ENCODE data around the gene DR1.

DR1 gene

DNA sequence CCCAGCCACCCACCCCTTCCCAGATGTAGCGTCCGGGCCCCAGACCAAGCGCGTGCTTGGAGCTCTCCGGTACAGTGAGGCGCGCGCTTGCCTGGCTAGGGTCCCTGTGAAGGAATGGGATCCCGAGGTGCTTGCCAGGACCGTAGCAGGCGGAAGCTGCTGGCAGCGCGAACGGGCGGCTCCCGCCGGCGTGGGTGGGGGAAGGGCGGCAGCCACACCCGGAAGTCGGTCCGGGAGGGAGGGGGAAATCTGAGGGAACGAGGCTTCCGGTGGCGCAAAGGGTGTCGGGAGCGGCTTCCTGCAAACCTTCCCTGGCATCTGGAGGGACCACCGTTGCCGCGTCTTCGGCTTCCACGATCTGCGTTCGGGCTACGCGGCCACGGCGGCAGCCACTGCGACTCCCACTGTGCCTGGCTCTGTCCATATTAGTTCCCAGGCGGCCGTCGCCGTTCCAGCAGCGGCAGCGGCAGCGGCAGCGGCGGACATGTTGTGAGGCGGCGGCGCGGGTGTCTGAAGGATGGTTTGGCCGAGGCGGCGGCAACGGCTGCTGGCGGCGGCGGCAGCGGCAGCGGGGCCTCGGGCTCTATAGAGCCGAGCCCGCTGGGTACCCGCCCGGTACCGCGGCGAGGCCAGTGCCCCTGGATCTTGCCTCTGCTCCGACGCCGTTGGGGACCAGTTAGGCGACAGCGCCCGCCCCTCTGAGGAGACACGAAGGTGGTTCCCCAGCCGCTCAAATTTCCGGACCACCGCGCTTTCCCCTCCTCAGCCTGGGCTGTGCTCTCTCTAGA is at the start of gene DR1:
DR1 (plus strand) TSS at position 275 of the 788 bp plus-strand sequence. CDS start 739 bp downstream, outside the sequence.
- DNase-seq = peak; percentile 92

DNA sequence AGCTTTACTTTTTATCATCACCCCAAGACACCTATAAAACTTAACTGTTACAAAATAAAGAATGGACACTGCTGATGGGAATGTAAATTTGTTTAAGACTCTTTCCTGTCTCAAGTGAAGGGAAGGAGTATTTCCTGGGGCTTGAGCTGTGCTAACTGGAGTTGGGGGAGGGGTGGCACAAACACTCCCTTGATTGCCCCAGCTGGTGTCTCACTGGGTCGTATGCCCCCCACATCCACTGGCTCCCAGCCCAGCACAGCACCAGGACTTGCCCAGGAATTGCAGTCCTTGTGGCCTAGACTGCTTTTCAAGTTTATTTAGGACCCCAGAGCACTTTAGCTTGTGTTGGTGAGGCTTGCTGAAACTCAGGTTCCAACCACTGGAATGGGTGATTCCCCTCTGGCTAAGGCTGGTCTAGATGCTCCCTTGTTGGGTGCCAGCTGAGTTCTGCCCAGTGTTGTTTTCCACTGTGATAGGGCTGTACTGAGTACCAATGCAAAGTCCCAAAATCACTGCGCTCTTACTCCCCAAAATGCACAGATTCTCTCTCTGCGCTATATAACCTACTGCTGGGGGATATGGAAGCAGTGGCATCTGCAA is 49.1 kb upstream of the DR1 start:
- DNase-seq = no peak

DNA sequence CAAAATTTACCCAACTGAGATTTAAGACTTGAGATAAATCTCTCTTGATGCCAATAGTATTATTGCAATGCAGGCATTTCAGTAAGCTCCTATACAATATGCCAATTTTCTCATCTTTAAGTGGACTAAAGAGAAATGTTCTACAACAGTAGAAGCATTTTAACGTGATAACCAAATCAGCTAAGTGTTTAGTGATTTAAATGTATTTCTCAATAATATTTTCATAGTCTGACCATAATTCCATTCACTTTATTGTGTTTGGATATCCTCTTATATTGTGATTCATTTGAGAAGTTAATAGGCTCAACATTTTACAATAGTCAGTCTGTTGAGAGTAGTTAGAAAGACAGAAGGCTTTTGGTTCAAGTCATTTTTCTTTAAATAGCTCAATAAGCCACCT is 44.6 kb upstream of the DR1 start:
- DNase-seq = no peak

DNA sequence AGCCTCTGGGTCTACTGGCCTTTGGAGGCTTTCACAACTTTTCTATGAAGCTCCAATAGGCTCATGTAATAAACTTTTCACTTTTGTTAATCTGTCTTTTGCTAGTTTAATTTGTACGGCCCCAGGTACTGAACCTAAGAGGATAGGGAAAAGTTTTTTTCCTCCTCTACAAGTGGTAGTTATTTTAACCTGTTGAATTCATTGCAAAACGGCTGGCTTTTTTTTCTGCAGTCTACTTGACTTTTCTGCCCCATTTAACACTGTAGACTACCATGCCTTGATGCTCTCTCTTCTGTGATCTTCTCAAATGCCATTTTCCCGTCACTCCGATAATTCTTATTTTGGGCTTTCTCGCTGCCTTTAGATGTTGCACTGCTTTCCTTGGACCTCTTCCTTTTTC is 43.6 kb upstream of the DR1 start:
- no peak for DNase-seq

DNA sequence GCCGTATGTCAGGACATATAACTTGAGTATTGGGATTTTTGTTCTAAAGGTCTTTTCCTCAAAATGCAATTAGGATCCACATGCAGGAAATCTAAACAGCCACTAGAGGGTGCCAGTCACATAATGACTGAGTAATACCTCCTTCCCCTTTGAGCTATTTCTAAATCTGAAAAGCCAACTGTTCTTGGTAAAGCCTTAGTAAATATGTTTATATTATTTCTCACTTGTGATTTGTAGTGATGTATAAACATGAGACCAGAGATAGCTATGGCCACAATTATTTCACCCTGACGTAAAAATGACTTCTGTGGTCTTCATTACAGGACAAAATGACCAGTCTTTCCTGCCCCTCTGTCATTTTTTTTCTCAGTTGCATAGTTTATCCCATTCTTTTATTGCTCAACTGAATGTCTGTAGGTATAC is 41.0 kb upstream of the DR1 start:
- DNase-seq = peak; percentile 62

DNA sequence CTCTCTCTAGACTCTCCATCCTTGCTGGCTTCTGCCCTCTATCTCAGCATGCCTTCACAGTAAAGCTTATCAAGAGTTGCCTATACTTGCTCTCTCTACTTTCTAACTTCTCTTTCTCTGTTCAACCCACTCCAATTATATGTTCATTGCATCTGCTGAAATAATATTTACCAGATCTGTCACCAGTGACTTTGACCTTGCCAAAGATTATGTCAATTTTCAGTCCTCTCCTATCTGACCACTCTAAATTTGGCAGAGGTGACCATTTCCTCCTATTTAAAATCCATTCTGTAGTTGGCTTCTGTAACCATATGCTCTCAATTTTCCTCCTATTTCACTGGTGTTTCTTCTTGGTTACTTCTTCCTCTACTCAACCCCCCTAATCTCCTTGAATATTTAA is 38.8 kb upstream of the DR1 start:
- no peak for DNase-seq

DNA sequence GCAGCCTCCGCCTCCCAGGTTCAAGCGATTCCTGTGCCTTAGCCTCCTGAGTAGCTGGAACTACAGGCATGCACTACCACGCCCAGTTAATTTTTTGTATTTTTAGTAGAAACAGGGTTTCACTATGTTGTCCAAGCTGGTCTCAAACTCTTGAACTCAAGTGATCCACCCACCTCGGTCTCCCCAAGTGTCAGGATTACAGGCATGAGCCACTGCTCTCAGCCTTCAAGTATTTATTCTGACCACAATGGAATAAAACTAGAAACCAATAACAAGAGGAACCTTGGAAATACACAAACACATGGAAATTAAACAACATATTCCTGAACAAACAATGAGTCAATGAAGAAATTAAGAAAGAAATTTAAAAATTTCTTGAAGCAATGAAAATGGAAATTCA is 32.7 kb upstream of the DR1 start:
- no peak for DNase-seq

DNA sequence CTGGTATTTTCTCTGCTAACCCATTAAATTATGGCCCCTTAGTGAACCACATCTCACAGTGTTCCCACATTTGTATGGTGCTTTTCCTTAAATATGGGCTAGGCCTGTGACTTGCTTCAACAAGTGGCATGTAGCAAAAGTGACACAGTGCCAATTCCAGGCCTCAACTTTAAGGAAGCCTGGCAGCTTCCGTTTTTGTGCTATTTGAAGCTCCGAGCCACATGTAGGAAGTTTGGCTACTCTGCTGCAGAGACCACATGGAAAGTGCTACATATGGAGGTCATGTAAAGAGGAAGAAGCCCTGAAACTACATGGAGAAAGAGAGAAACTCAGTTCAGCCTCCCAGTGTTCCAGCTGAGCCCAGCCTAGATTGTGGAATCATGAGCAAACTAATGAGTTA is 28.5 kb upstream of the DR1 start:
- no peak for DNase-seq

DNA sequence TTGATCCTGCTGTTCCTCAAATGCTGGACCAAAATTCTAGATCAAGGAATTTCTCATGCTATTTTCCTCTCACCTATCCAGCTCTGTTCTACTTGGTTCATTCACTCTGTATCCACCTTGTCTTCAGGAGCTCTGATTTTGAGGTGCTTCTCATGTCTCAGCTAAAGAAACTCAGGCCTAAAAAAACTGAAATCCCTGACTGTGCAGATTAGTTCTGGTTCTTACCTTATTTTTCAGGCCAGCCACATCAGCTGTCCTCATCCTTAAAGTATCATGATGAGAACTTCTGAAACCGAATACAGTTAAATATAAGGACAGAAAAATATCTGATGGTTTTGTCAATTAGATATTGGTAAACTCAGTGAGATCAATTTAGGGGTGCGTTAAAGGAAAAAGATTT is 27.8 kb upstream of the DR1 start:
- no peak for DNase-seq

DNA sequence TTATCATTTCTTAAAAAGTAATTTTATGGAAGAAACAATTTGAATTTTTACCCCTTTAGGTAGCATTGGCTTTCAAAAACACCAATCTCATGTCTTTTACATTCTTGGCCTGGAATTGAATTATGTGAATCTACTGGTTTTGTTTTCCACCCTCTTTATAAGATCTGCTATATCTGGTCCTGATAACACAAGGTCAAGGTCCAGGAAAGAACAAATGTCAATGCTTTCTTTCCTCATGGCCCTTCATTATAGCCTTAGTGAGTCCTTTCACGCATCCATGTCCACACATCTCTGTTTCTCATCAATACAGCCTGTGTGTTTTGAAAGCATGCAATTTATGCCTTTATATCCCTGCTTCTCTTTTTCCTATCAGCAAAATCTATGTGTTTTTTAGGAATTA is 24.0 kb upstream of the DR1 start:
- DNase-seq = no peak

DNA sequence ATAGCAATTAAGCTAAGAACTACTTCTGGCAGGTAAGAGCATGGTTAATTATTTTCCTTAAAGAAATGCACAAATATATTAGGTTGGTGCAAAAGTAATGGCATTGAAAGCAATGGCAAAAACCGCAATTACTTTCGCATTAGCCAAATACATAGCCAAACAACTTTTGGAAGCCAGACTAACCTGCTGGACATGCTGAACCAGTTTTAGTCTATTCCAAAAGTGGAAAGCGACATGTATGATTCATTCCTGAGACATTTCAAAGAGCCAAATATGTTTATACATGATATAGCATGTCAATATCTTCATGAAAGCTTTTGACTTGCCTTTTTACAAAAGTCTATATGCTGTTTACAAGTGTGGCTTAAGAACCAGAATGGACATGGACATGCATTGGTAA is 23.4 kb upstream of the DR1 start:
- DNase-seq = no peak

DNA sequence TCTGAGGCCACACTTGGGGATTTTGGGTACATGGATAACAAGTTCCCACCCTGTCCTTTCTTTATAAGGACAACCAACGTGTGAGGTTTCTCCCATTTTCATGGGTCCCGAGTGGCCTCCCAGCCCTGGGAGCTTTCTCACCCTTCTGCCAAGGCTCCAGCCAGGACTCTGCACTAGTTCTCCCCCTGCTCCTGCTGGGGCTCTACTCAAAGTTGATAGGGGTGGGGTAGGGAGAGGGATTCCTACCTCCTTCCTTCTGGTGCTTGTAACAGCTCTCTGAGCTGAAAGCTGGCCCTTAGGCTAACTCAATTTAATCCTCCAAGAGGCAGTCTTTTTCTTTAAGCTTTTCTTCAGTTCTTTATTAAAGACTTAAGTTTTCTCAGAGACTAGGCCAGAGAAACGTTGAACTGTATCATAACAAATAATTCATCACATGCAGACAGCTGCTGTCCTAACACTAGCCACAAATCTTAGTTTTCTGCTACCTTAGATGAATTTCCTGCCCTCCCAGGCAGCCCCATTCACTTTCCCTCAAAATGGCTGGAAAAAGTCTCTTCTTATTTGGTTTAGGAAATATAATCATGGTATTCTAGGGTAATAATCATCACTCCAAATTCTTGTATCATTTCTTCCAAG is 22.4 kb upstream of the DR1 start:
- DNase-seq = no peak

DNA sequence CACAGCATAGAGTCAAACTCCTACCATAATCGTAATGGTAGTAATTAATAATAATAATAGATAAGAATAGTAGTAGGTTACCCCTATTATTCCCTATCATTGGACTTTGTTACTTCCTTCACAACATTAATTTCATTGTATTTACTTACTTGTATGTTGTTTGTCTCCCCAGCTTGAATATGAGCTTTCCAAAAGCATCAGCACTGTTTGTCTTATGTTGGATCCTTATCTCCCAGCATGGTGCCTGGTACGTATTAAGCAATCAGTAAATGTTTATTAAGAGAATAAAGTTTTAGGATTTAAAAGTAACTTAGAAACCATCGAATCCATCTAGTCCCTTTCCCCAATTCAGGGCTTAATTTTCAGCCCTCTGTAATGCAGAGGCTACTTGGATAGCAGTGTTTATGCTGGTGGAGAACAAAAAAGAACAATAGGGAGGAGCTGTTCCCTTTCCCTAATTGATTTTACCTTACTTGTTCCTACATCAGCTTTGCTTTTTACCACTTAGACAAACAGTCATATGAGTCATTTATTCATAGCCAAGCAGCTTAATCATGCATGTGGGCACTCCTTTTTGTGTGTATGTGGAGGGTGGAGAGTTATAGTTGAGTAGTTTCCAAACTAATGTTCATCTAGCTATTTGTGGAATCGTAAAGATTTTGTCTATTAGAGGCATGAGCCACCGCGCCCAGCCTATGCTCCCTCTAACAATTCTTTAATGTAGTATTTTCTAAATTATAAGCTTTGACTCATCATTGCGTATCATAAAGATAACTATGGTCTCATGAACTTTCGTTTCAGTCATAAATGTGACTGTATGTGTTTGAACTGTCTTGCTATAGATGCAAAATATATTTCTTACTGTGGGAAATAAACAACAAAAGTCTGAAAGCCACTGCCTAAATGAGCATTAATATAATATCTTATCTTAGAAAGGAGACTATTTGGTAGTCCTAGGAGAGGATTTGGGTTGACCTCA is 20.9 kb upstream of the DR1 start:
- no peak for DNase-seq

DNA sequence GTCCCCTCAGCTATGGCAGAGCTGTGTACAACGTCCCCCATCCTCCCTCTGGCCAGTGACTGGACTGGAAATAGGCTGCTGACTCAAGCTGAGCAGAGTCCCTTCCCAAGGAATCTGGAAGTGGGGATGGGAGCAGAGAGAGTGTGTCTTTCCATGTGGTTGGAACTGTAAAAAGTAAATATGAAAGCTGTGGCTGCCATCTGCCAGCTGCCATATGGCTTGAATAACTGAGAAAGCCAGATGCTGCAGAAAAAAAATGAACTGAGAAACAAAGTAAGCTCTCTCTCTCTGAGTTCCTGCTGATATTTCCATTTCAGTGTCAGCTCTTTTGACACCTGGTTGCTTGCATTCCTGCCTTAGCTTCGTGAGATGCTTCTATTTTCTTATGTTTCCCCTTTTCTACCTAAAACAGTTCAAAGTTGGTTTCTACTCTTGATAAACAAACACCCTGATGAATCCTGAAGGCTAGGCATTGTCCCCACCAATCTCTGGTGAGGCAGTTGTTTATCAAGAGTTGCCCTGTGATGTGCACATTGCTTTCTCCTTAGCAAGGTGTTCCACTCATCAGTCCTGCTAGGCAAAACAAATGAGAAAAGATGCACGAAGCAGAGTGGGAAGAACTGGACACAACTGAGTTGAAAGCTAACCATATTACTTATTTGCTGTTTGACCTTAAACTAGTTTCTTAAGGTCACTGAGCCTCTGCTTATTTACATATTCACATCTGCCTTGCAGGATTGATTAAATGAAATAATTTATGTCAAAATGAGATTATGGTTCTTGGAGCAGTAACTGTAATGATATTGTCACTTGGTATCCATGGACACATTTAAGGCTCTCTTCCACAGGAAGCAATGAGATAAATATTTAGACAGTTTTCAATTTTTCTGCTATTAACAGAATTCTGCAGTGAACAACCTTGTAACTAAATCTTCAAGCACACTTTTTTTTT is 16.6 kb upstream of the DR1 start:
- DNase-seq = no peak

DNA sequence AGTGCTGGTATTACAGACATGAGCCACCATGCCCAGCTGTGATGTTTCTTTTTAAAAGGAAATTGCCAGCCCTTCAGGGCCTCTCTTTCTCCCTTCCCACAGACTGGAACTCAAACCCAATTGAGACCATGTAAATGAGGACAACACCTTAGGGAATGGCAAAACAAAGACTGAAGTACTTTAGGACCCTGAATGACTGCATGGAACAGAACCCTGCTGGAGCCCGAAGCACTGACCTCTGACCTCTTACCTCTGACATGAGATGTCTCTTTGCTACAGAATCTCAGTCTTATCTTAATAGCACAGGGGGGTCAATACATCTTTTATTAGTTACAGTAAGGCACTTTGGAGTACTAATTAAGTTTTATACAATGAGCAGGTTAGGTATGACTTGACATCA is 15.5 kb upstream of the DR1 start:
- no peak for DNase-seq

DNA sequence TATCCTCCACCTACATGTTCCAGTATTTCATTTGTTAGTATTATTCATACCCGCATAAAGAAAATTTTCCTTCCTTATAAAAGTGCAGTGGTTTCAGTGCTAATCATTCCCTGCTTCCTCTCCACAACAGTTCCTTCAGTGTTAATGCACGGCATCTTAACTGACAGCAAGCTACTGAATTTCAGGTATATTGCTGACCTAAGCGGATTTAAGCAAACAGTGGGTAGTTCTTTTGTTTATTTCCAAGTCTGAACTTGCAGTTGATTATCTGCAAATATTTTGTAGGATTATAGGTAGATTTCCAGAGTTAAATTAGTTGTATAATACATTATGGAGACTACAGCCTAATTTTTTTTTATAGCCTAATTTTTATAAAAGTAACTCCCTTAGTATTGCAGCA is 15.1 kb upstream of the DR1 start:
- no peak for DNase-seq

DNA sequence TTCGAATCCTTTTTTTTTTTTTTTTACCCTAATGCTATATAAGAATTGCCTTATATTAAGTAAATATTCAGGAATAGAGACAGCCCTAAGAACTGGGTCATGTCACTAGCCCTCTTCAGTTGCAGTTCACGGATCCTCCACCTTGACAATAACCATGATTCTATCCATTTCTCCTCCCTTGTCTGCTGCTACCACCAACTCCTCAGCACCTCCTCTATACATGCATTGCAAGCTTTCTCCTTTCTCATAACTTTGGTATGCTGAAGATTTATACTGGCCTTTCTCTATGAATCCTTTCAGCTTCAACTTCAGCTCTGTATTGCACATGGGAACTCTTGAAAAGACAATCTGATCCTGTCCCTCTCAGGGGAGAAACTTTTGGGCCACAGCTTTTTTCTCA is 14.3 kb upstream of the DR1 start:
- no peak for DNase-seq

DNA sequence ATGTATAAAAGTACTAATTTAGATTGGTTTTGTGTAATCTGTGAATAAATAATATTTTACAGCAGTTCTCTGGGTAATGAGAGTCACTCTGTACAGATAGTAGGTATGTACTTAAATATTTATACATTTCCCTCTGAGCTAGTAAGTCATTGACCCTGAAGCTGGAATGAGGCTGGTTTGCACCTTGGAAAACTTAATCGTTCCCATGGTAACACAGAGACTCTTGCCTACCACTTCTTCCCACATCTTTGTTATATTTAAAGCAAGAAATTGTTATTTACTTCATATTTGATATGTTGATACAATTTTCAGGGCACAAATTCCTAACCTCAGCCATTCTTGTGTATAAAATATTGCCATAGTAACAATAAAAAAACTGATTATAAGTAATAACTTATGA is 13.3 kb upstream of the DR1 start:
- DNase-seq = no peak

DNA sequence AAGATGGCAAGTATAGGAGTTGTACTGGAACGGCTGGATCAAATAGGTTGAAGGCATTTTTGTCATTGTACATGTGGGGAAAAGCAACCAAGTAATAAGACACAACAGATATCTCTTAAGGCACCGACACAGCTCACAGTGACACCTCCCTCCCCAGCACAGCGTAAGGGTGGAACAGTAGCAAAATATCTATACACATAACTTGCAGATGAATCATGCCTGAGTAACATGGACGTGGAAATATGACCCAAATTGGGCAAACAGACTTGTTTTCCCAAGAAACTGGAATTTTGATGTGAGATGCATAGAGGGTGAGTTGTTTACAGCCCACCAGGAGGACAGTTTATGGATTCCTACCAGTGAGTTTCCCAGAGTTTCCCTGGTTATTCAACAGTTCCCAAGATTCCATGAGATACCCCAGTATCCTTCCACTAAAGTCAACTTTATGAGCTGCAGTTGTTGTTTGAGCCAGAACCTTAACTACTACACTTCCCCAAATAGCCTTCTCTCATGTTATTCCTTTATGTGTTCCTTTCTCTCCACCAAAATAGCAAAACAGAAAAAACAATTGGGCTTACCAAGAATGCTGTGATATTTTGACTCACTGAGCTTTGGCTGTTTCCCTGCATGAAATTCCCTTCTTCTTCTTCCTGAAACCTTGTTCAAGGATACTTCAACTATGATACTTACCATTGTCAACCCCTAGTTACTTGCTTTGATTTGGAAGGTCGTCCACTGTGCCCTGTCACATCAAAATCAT is 7.1 kb upstream of the DR1 start:
- DNase-seq = no peak

DNA sequence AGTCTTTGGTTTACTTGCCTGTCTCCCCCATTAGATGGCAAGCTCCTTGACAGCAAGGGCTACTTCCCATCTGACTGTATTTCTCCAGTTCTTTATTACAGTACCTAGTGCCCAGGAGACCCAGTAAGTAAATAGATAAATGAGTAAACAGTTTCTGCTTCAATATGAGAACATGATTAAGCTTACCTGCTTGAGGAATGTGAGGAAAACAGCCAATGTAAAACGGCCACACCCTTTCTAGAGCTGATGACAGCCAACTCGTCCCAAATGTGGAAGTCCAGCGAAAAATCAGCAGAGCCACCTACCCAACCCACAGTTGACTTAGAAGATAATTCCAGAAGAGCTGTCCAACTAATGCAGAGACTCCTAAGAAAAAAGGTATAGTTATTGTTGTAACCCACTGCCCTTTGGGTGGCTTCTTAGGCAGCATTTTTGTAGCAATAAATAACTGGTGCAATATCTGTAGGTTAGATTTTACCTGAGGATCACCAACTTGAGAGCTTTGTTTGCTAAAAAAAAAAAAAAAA is 6.5 kb upstream of the DR1 start:
- no peak for DNase-seq

DNA sequence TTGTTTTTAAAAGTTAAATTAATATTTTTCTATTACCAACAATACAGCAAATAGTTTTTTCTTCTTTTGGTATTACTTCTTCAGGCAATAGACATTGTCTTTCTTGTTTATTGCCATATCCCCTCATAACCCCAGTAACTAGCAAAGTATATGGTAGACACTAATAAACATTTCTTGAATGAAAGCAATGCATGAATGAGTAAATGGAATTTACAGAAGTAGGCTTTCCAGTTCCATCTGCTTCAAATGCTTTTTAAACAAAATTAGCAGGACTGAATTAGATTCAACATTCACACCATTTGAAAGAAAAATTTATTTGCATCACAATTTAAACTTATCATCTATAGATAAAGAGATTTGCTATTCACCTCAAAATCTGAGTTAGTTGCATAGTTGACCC is 5.6 kb upstream of the DR1 start:
- no peak for DNase-seq

Data from CD4-positive, alpha-beta T cell treated with Interleukin-6 for 4 hours (primary cell).